Right ventricle myocardium superior (tissue), 1 donor: ENCODE results near the gene COL6A2. TPM values are rescaled to one million over a fixed set of nuclear protein-coding genes. Genes with fewer than 3 reads are reported as not detected.

Experiments used
- ATAC-seq: fragments of 200-7000 bp; cut with Tn5 transposase; one replicate; pipeline ENCODE4 v1.9.1; 2020; ENCODE audit warnings: mild to moderate bottlenecking; ENCODE audit not compliant: poor library complexity
- DNase-seq: peaks from one replicate; pipeline ENCODE4 v3.0.0-alpha.2; 2020
- intact Hi-C: fragments of 100-400 bp; cut with DNase I; formaldehyde crosslinking; loops from one replicate; pipeline ENCODE4 v1.11.2; 2022
- total RNA-seq: library from RNA; stranded (reverse); fragmentation: NEBNext Ultra II Directional; extraction: Animal tissue kit (Norgen Biotek cat#: 25700); gene quantifications from one replicate; pipeline ENCODE4 v1.2.1, GENCODE V29; 2021
- donor health status: DM: no; HTN: yes; CAD: no; lungs with severe emphysema.

Gene COL6A2
- total RNA-seq, 1 donor from 2014 or later: 191 TPM

DNA sequence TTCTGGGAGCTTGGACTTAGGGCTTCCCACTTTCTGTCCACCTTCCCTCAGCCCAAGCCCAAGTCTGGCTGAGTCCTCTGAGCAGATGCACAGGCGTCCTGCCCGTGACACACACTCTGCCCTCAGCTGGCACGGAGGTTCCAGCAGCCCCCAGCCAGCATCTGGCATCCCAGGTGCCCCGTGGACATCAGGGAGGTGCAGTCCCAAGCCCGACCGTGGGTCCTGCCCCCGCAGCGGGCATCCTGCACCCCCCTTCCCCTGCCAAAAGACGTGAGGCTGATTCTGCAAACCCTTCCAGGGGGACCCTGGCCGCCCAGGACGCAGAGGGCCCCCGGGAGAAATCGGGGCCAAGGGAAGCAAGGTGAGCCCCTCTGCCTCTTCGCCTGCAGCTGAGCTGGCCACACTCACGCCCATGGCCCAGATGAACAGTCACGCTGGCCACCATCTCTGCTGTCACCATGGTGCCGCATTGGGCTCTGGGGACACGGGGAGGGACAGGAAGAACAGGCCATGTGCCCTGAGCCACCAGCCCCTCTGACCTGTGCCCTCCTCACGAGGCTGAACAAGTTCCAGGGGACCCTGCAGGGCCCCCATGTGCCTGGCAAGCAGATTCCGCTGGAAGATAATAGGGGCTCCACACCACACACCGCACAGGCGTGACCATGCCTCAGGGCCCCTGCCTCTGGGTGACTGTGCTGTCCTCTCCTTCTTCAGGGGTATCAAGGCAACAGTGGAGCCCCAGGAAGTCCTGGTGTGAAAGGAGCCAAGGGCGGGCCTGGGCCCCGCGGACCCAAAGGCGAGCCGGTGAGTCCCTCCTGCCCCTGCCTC, 20.6 kb downstream of the COL6A2 start:
- ATAC-seq (no peak), DNase-seq (no peak)
- intact Hi-C loops: no loop called here

DNA sequence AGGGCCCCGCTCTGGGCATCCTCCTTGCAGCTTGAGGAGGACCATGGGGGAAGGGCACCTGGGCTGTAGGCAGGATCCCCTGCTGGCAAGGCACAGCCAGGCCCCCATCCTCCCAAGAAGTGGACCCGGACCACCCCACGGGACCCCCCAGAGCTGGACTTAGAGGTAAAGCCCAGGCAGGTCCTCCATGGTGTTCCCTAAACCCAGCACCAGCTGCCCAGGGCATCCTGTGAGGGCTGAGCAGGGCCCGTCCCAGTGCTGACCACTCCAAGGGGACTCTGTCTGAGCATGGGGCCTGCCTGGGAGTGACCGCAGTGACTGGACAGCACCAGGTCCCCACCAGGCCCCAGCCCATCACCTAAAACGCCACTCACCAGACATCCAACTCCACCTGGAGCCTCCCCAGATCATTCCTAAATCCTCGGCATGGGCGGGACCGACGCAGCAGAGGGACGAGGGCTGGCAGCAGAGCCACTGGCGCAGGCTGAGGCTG, 21.3 kb downstream of the COL6A2 start:
- no peak for ATAC-seq
- intact Hi-C loops: no loop called here
- no peak for DNase-seq

DNA sequence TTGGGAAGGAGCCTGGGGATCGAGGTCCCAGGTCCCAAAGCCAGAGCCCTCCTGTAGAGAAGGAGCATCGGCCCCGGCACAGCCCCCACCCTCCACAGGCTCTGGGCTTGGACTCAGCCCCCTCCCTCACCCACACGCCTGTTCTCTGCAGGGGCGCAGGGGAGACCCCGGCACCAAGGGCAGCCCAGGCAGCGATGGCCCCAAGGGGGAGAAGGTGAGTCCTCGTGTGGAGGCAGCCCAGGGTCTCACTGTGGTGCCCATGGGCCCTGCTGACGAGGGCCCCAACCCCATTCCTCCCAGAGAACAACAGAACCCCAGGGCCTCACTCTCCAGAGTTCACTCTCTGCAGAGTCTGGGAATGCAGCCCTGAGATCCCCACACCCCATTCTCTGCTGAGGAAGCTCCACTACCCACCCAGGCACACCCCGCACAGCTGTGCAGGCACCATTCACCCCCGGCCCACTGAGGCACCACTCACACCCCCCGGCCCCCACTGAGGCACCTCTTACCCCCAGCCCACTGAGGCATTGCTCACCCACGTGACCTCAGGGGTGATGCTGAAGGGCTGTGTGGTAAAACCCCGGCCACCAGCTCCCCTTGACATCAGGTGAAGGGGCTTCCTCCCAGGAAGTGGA, 21.8 kb downstream of the COL6A2 start:
- ATAC-seq (no peak), DNase-seq (no peak)
- intact Hi-C loops: no loop called here

DNA sequence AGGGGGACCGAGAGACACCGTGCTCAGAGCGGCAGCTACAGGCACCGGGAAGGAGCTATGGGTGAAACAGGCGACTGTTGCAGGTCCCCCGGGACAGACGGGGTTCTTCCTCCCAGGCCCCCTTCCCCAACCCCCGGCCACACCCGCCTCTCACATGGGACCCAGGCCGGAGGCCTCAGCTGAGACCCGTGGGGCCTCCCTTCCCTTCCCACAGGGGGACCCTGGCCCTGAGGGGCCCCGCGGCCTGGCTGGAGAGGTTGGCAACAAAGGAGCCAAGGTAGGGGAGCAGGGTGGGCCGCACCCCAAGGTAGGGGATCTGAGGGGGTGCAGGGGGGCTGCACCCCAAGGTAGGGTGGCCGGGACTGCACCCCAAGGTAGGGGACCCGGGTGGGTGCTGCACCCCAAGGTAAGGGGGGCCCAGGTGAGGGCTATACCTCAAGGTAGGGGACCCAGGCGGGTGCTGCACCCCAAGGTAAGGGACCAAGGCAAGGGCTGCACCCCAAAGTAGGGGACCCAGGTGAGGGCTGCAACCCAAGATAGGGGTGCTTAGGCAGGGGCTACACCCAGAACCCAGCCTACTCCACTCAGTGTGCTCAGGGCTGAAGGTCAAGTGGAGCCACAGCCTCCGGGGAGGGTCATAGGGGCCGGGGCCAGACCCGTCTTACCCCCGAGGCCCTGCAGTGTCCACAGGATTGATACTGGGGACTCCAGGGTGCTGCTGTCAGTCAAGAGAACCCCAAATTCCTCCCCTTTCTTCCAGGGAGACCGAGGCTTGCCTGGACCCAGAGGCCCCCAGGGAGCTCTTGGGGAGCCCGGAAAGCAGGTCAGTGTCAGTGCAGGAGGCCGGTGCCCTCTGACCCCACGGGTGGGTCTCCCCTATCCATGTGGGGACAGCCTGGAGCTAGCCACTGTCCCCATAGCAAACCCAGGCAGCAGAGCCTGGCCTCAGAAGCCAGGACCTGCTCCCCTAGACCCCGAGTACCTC, 22.7 kb downstream of the COL6A2 start:
- ATAC-seq (no peak), DNase-seq (no peak)
- intact Hi-C loops: no loop called here

DNA sequence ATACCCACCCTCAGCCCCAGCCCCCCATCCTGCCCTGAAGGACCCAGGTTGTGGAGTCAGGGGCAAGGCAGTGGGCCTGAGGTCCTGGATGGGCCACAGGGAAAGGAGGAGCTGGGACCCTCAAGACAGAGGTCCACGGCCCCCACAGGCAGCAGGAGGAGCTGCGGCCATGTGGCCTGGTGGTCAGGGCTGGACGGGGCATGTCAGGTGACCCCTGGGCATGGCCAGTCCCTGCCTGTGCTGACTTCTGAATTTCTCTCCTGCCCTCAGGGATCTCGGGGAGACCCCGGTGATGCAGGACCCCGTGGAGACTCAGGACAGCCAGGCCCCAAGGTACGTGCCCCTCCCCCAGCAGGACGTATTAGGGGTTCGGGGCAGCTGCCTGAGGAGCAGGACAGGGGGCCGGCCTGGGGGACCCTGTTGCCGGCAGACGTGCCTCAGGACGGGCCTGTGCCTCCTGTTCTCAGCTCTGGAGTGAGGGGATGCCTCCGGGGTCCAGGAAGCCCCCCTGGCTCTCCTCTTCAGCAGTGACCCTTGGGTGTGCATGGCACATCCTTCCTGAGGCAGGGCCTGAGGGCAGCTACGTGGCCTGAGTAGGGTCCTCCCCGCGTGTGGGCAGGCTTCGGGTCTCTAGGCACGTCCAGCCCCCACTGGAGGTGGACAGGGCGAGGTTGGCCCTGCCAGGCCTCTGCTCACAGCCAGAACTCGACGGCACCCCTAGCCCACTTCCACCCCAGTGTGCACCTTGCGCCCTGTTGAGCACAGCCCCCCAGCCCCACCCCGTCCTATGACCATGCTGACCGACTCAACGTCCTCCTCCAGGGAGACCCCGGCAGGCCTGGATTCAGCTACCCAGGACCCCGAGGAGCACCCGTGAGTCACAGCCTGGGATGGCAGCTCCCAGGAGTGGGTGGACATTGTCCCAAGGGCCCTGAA, 23.6 kb downstream of the COL6A2 start:
- intact Hi-C loops: no loop called here
- no peak for ATAC-seq
- no peak for DNase-seq

DNA sequence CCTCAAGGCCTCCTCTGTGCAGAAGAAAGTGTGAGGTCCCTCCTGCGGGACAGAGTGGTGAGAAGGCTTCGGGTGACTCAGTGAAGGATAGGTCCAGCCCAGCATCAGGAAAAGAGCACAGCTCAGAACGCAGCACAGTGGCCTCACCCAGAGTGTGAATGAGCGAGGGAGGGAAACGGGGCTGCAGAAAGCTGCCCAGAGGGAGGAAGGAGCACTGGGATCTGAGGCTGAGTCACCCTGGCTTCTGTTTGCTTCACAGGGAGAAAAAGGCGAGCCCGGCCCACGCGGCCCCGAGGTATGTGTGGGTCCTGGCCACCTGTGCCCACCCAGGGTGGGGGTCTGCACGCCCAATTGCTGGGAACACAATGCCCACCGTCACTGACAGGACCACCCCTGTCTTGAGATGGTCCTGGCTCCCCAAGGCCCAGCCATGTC, 24.3 kb downstream of the COL6A2 start:
- ATAC-seq (no peak), DNase-seq (no peak)

DNA sequence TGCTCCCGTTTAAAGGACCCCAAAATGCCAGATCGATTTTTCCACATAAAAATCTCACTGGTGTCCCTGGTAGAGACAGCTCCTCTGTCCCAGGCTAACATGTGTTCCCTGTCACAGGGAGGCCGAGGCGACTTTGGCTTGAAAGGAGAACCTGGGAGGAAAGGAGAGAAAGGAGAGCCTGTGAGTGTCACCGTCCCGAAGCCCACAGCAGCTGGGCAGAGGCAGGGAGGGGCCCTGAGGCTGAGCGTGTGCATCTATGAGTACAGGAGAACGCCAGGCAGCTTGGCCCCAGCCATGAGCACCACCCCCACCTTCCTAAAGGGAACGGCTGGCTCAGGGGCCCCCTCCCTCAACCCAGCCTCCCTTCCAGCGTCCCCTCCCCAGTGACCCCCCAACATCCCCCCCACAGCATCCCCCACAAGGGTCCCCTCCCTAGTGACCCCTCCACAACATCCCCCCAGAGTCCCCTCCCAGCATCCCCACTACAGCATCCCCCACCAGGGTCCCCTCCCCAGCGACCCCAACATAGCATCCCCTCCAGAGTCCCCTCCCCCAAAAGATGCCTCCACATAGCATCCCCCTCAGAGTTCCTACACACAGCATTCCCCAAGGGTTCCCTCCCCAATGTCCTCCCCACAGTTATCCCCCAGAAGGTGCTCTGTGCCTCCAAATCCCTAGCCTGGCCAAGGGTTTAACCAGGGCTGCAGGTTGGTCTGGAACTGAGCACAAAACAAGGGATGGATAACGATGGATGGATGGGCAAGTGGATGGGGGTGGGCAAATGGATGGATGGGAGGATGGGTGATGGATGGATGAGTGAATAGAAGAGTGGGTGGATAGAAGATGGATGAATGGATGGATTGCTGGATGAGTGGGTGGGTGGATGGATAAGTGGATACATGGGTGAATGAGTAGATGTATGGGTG, 25.1 kb downstream of the COL6A2 start:
- DNase-seq (no peak), ATAC-seq (no peak)
- intact Hi-C loops: no loop called here

More for the DNA sequence above, 24.3 kb downstream of the COL6A2 start:
- intact Hi-C loops: no loop called here

DNA sequence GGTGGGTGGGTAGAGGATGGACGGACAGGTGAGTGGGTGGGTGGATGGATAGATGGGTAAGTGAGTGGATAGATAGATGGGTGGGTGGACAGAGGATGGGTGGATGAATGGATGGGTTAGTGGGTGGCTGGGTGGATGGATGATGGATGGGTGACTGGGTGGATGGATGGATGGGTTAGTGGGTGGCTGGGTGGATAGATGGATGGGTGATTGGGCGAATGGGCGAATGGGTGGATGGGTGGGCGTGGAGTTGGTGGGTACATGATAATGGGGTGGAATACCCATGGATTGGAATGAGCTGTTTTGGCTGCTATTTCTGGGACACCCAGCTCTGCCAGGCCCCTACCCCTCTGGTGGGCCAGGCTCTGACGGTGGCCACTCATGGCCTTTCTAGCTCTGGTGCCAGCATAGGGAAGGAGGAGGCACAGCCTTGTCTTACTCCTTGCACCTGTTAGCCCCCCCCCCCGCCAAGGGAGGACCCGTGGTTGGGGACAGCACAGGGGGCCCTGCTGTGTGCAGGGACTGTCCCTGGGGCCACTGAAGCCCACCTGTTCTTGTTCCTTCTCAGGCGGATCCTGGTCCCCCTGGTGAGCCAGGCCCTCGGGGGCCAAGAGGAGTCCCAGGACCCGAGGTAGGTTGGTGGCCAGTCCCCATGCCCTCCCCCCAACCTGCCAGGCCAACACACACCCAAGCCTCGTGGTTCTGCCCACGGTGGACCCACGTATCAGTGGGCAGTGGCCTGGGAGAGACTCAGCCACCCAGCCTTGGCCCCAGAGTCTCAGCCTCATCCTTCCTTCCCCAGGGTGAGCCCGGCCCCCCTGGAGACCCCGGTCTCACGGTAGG, 26.4 kb downstream of the COL6A2 start:
- ATAC-seq (no peak), DNase-seq (peak; percentile 34)

DNA sequence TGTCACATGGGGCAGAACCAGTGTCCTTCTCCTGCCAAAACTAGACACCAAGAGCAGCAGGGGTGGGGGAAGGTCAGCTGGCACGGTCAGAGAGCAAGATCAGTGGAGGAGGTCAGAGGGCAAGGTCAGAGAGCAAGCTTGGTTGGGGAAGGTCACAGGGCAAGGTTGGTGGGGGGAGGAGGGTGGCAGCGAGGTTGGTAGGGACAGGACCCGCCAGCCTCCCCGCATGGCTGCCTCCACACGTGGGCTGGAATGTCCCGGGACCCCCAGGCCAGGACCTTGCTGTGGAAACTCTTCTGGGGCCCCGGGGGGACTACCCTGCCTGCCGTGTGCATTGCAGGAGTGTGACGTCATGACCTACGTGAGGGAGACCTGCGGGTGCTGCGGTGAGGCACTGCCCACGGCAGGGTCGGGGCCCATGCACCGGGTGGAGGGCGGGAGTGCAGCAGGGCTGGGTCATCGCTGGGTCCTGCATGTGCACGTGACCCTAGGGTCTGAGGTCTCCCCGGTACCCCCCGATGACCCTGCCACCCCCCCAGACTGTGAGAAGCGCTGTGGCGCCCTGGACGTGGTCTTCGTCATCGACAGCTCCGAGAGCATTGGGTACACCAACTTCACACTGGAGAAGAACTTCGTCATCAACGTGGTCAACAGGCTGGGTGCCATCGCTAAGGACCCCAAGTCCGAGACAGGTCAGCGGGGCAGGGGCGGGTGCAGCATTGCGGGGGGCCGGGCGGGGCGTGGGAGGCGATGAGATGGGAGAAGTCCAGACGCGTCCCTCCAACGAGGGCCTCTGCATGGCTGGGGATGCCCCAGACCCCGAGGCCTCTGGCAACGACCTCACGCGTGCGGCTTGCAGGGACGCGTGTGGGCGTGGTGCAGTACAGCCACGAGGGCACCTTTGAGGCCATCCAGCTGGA, 27.3 kb downstream of the COL6A2 start:
- DNase-seq: peak; percentile 50
- ATAC-seq: no peak
- intact Hi-C loops: no loop called here

More for the DNA sequence above, 26.4 kb downstream of the COL6A2 start:
- intact Hi-C loops: no loop called here

DNA sequence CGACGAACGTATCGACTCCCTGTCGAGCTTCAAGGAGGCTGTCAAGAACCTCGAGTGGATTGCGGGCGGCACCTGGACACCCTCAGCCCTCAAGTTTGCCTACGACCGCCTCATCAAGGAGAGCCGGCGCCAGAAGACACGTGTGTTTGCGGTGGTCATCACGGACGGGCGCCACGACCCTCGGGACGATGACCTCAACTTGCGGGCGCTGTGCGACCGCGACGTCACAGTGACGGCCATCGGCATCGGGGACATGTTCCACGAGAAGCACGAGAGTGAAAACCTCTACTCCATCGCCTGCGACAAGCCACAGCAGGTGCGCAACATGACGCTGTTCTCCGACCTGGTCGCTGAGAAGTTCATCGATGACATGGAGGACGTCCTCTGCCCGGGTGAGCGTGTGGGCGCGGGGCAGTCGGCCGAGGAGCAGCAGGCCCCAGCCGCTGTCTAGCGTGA, 28.0 kb downstream of the COL6A2 start:
- ATAC-seq (no peak), DNase-seq (no peak)
- intact Hi-C loops: no loop called here

DNA sequence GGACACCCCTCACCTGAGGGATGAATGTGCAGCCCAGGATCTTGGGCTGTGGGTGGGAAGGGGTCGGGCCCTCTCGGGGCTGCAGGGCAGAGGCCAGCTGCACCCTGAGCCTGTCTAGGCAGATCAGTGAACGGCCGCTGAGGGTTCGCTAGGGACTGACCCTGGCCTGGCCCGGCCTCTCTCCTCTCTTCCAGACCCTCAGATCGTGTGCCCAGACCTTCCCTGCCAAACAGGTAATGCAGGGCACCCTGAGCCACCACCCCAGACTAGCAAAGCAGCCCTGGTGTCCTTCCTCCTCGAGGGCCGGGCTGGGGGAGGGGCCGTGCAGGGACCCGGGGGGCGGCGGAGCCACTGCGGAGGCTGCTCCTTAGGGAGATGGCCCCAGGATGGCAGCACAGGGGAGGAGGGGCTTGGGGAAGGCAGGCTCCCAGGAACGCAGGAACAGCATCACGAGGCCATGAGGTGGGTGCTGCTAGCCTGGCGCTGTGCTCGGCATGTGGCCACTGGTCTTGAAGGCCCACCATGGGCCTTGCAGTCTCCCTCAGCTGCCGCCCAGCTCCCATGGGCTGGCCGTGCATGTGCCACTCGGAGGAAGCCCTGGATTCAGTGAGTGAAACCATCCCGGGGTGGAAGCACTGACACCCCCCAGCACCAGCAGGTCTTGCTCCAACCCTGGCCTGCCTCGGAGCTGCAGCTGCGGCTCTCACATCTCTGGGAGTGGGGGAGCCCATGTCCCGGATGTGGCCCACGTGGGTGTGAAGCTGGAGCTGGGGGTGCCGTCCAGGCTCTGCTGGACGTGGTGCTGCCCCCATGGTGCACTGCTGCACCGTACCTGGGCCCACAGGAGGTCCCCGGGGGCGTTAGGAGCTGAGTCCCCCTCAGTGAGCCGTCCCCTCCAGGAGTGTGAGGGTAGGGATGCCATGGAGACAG, 28.7 kb downstream of the COL6A2 start:
- ATAC-seq: no peak
- peak; percentile 38 for DNase-seq
- intact Hi-C loops: no loop called here

DNA sequence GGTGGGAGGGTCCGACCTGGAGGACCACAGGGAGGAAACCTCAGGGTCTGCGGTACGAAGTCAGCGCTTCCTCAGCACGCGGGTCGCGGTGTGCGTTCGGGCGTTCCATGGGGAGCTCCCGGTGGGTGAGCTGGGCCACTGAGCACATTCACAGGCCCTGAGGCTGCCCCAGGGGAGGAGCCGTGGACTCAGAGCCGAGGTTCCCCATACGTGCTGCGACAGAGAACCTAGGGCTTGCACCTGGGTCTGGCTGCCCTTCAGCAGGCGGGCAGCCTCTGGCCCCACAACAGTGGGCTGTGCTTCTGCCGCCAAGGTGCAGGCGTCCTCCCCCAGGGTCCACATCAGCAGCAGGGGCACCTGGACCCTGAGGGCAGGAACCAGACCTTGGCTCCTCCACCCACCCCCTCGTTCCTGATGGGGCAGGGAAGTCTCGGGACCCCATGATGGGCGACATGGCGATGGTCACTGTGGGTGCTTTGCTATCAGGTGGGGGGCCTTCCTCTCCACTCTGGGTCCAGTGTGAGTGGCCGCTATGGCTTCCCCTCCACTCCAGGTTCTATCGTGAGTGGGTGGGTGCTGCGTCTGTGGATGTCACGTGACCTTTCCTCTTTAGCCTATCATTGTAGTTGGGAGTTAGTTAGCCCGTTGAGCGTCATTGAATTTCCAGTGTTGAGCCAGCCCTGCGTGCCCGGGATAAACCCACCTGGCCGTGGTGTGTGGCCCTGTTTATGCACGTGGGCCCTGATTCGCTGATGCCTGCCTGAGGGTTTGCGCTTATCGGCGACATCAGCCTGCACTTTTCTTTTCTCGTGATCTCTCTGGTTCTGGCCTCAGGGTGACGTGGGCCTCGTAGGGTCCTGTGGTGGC, 29.6 kb downstream of the COL6A2 start:
- ATAC-seq (no peak), DNase-seq (peak; percentile 38)
- intact Hi-C loops: no loop called here
